NB4 (cell line): ENCODE results near the gene PRKAG3.

Source experiments
- POLR2A ChIP-seq: IDR thresholded peaks from 2 replicates; pipeline ENCODE4 v1.6.1; 2011; ENCODE audit warnings: mild to moderate bottlenecking; ENCODE audit not compliant: insufficient read length; ENCODE audit errors: extremely low read depth
- TF ChIP-seq, protein P1 (sequence below): IDR thresholded peaks from one replicate; pipeline ENCODE4 v1.5.1; 2012; ENCODE audit warnings: low read depth, low read length

DNA sequence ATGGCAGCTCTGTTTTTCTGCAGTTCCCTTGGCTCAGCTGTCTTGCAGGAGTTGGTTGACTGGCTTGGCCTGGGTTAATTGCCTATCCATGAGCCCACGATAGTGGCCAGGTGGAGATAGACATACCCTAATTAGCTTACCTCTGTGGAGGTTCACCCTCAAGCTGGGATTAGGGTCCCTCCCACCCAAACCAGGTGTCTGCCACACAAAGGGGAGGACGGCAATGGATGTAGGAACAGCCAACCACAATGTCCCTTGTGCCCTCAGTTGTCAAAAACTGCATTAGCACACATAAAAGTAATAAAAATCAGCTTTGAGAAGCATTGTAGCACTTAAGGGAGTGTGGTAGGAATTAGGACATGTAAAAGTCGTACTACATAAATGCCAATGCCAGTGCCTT, 45.5 kb downstream of the PRKAG3 start:
- TF ChIP-seq, protein P1, sequence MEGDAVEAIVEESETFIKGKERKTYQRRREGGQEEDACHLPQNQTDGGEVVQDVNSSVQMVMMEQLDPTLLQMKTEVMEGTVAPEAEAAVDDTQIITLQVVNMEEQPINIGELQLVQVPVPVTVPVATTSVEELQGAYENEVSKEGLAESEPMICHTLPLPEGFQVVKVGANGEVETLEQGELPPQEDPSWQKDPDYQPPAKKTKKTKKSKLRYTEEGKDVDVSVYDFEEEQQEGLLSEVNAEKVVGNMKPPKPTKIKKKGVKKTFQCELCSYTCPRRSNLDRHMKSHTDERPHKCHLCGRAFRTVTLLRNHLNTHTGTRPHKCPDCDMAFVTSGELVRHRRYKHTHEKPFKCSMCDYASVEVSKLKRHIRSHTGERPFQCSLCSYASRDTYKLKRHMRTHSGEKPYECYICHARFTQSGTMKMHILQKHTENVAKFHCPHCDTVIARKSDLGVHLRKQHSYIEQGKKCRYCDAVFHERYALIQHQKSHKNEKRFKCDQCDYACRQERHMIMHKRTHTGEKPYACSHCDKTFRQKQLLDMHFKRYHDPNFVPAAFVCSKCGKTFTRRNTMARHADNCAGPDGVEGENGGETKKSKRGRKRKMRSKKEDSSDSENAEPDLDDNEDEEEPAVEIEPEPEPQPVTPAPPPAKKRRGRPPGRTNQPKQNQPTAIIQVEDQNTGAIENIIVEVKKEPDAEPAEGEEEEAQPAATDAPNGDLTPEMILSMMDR = no peak
- TF ChIP-seq POLR2A = no peak
